ENCODE data around the gene RIC1. TPM values are rescaled to one million over a fixed set of nuclear protein-coding genes. Genes with fewer than 3 reads are reported as not detected.

RIC1 gene
- total RNA-seq, 1 experiment from 2014 or later = 18.6 TPM

- Histone ChIP-seq H3K4me1 (peaks cover 18% of the 10 kb centered on the region), H3K9me3 (no peaks in the 10 kb centered on the region), H3K36me3 (ENCODE audit: control insufficient read depth, insufficient read depth, low read length) (no peaks in the 10 kb centered on the region; the same call in 1 of the 2 replicates), H3K27me3 (replicated peaks; ENCODE audit: control insufficient read depth, insufficient read depth, low read length) (no peaks in the 10 kb centered on the region), H3K4me3 (ENCODE audit: low read depth, low read length) (no peak overlapping the region)
- no peak overlapping the region for H3K27ac Mint-ChIP-seq (ENCODE audit: unreplicated experiment)
- no peak for DNase-seq
- BruUV-seq (replicated peaks) = no TSS peak
- TF ChIP-seq CTCF (IDR thresholded peaks at IDR 0.05; ENCODE audit: insufficient read depth in 1 of 2, low read depth in 1 of 2, low read length in 1 of 2, severe bottlenecking in 1 of 2, unreplicated experiment in 1 of 2) = no peak
- intact Hi-C loops (cut with micrococcal nuclease; ENCODE audit: unreplicated experiment) = no loop called here
- peaks cover 11% of the 10 kb centered on the region for H3K4me1 Mint-ChIP-seq (ENCODE audit: low read depth, unreplicated experiment)
- H3K36me3 Mint-ChIP-seq (ENCODE audit: insufficient read depth, unreplicated experiment) = peaks cover 13% of the 10 kb centered on the region
- CTCF ChIA-PET = no interaction called here
- H3K27me3 Mint-ChIP-seq (ENCODE audit: insufficient read depth, unreplicated experiment) = no peaks in the 10 kb centered on the region
- H3K9me3 Mint-ChIP-seq (ENCODE audit: unreplicated experiment) = no peaks in the 10 kb centered on the region
- POLR2A ChIA-PET = no interaction called here
- no peak overlapping the region for H3K4me3 Mint-ChIP-seq (ENCODE audit: unreplicated experiment)
These were observed 191.5 kb downstream of the RIC1 start for GRCh38 chr9:5820425-5820824.

GRCh38 chr9:5825223-5825622, 196.3 kb downstream of the RIC1 start:
- Mint-ChIP-seq H3K9me3 (ENCODE audit: unreplicated experiment) (no peaks in the 10 kb centered on the region), H3K27me3 (ENCODE audit: insufficient read depth, unreplicated experiment) (no peaks in the 10 kb centered on the region), H3K4me3 (ENCODE audit: unreplicated experiment) (no peak overlapping the region), H3K4me1 (ENCODE audit: low read depth, unreplicated experiment) (peaks cover 6% of the 10 kb centered on the region), H3K27ac (ENCODE audit: unreplicated experiment) (no peak overlapping the region), H3K36me3 (ENCODE audit: insufficient read depth, unreplicated experiment) (peaks cover 14% of the 10 kb centered on the region)
- DNase-seq = no peak
- Histone ChIP-seq H3K4me1 (no peaks in the 10 kb centered on the region), H3K36me3 (ENCODE audit: control insufficient read depth, insufficient read depth, low read length) (no peaks in the 10 kb centered on the region; the same call in 1 of the 2 replicates), H3K4me3 (ENCODE audit: low read depth, low read length) (no peak overlapping the region), H3K27me3 (replicated peaks; ENCODE audit: control insufficient read depth, insufficient read depth, low read length) (no peaks in the 10 kb centered on the region), H3K9me3 (no peaks in the 10 kb centered on the region)
- no peak for TF ChIP-seq CTCF (IDR thresholded peaks at IDR 0.05; ENCODE audit: insufficient read depth in 1 of 2, low read depth in 1 of 2, low read length in 1 of 2, severe bottlenecking in 1 of 2, unreplicated experiment in 1 of 2)
- ChIA-PET CTCF (no interaction called here), POLR2A (no interaction called here)
- no TSS peak for BruUV-seq (replicated peaks)
- intact Hi-C loops (cut with micrococcal nuclease; ENCODE audit: unreplicated experiment) = no loop called here

Other genes with a start within 250 kb of the RIC1 start
- gene PLGRKT, start 191.2 kb upstream of the RIC1 start, total RNA-seq (2022) = 5.0 and 7.0 TPM in 2 replicates
- 0.67 TPM in 1 of 2 replicates, not detected in the other for gene CD274, start 178.6 kb upstream of the RIC1 start, total RNA-seq (2022)
- gene PDCD1LG2, start 118.6 kb upstream of the RIC1 start, total RNA-seq (2022) = not detected in 2 replicates
- gene ERMP1, start 204.0 kb downstream of the RIC1 start, total RNA-seq (2022) = 31.1 and 34.7 TPM in 2 replicates

Measured in Caco-2 (cell line).